Endothelial cell of umbilical vein (primary cell): ENCODE measurements around the gene DDX56. TPM values are rescaled to one million over a fixed set of nuclear protein-coding genes. Genes with fewer than 3 reads are reported as not detected.

Experiments
- BruUV-seq: library from RNA; stranded (reverse); fragments of 400-500 nt; replicated peaks from 2 replicates; lab custom pipeline; 2021; lab: Mats Ljungman, UMichigan
- CTCF ChIA-PET: fragments of 300-600, 350-600 bp; sonication (Branson Sonifier 250); formaldehyde crosslinking; loops from one replicate; lab custom pipeline; 2021; ENCODE audit warnings: antibody characterized with exemption, inconsistent platforms; lab: Charles Lee
- POLR2A ChIA-PET: fragments of 300-600, 350-600 bp; sonication (Branson Sonifier 250); formaldehyde crosslinking; loops from one replicate; lab custom pipeline; 2021; ENCODE audit warnings: antibody characterized with exemption, inconsistent platforms; lab: Charles Lee
- DNase-seq: peaks from one replicate; pipeline ENCODE4 v3.0.0-alpha.2; 2011; ENCODE audit warnings: low read depth, low spot score
- FAIRE-seq: peaks from 2 replicates; lab custom pipeline; 2011; peaks lifted over from hg19 to GRCh38; lab: Jason Lieb, UNC
- H2AFZ ChIP-seq: 2 replicates; pipeline ENCODE4 v1.6.0; 2012; ENCODE audit warnings: low read depth, low read length, control low read depth, inconsistent platforms
- H3K27ac ChIP-seq: 2 replicates; pipeline ENCODE4 v1.5.1; 2011; ENCODE audit warnings: low read depth, mild to moderate bottlenecking, control low read depth, low read length, moderate library complexity; ENCODE audit not compliant: insufficient read depth
- H3K27me3 ChIP-seq, 2 experiments: 2 replicates each; pipeline versions ENCODE4 v1.6.0 to v1.6.1; 2011; ENCODE audit warnings: low read length in 2 of 2, mixed read lengths in 1 of 2; ENCODE audit not compliant: control insufficient read depth in 2 of 2, insufficient read depth in 2 of 2
- H3K36me3 ChIP-seq, 2 experiments: 2 replicates in 1 of 2; 3 replicates in 1 of 2; pipeline ENCODE4 v1.5.1; 2011; ENCODE audit warnings: low read length in 2 of 2, mild to moderate bottlenecking in 1 of 2, moderate library complexity in 1 of 2; ENCODE audit not compliant: control insufficient read depth in 2 of 2, insufficient read depth in 2 of 2; ENCODE audit errors: extremely low read depth in 1 of 2
- H3K4me1 ChIP-seq: 3 replicates; pipeline ENCODE4 v1.5.1; 2011; ENCODE audit warnings: mild to moderate bottlenecking, low read length; ENCODE audit not compliant: control insufficient read depth, insufficient read depth; ENCODE audit errors: extremely low read depth
- H3K4me2 ChIP-seq: 2 replicates; pipeline ENCODE4 v1.6.1; 2011; ENCODE audit warnings: low read length, control low read depth, mixed read lengths; ENCODE audit not compliant: insufficient read depth
- H3K4me3 ChIP-seq, 3 experiments: fragments of 200-600 bp in 1 of 3; sonication (generic), shearing (Covaris generic) in 1 of 3; replicated peaks in 1 of 3; 2 replicates each; pipeline ENCODE4 v1.5.1; 2011 to 2016; ENCODE audit warnings: control low read depth in 3 of 3, low read length in 3 of 3, mild to moderate bottlenecking in 2 of 3, inconsistent platforms in 1 of 3, low read depth in 1 of 3, moderate library complexity in 1 of 3; ENCODE audit not compliant: insufficient read depth in 1 of 3
- H3K79me2 ChIP-seq: 2 replicates; pipeline ENCODE4 v1.6.0; 2012; ENCODE audit warnings: low read length, inconsistent platforms; ENCODE audit not compliant: control insufficient read depth, insufficient read depth
- H3K9ac ChIP-seq: replicated peaks from 2 replicates; pipeline ENCODE3; 2011; ENCODE audit warnings: low read length, control low read depth; ENCODE audit not compliant: insufficient read depth; ENCODE audit errors: extremely low read depth
- H3K9me1 ChIP-seq: replicated peaks from 3 replicates; pipeline ENCODE4 v1.6.0; 2011; ENCODE audit warnings: mild to moderate bottlenecking, low read length; ENCODE audit not compliant: control insufficient read depth, insufficient read depth; ENCODE audit errors: extremely low read depth
- H3K9me3 ChIP-seq: replicated peaks from 2 replicates; pipeline ENCODE4 v1.5.1; 2012; ENCODE audit warnings: low read length, inconsistent platforms; ENCODE audit not compliant: control insufficient read depth, insufficient read depth
- H4K20me1 ChIP-seq: replicated peaks from 2 replicates; pipeline ENCODE3; 2011; ENCODE audit warnings: mild to moderate bottlenecking, low read length; ENCODE audit not compliant: control insufficient read depth, insufficient read depth; ENCODE audit errors: extremely low read depth
- EZH2 ChIP-seq: IDR thresholded peaks from 2 replicates; pipeline ENCODE4 v1.6.1; 2012; ENCODE audit warnings: borderline replicate concordance, low read depth, mild to moderate bottlenecking, moderate library complexity, low read length, inconsistent platforms; ENCODE audit not compliant: severe bottlenecking
- FOS ChIP-seq: IDR thresholded peaks from 2 replicates; pipeline ENCODE4 v1.6.1; 2011; ENCODE audit warnings: mild to moderate bottlenecking, low read length, moderate library complexity, borderline replicate concordance; ENCODE audit not compliant: insufficient read depth
- GATA2 ChIP-seq: IDR thresholded peaks from 2 replicates; pipeline ENCODE4 v1.7.0; 2011; ENCODE audit warnings: low read depth, mild to moderate bottlenecking, moderate library complexity, mixed read lengths, low read length; ENCODE audit not compliant: insufficient read length, insufficient read depth
- JUN ChIP-seq: IDR thresholded peaks from 2 replicates; pipeline ENCODE4 v1.6.1; 2011; ENCODE audit warnings: borderline replicate concordance, low read depth; ENCODE audit not compliant: insufficient read length, insufficient read depth
- MYC ChIP-seq: IDR thresholded peaks from one replicate; pipeline ENCODE4 v1.6.1; 2011; ENCODE audit warnings: mild to moderate bottlenecking, low read depth, low read length
- POLR2A ChIP-seq: IDR thresholded peaks from 2 replicates; pipeline ENCODE4 v1.6.1; 2012; ENCODE audit warnings: low read depth, mild to moderate bottlenecking, control low read depth, low read length
- POLR2AphosphoS5 ChIP-seq: IDR thresholded peaks from 2 replicates; pipeline ENCODE4 v1.6.1; 2012; ENCODE audit warnings: low read depth, mild to moderate bottlenecking, control low read depth, low read length, moderate library complexity; ENCODE audit not compliant: insufficient read depth
- dilution Hi-C: fragments of 300-500 bp; cut with MboI; formaldehyde crosslinking; loops from one replicate; pipeline ENCODE4 v1.15.0; 2019; ENCODE audit warnings: low sequenced_read_pairs; ENCODE audit not compliant: extremely low pct_ligation_motif_present
- intact Hi-C: fragments of 100-400 bp; cut with micrococcal nuclease; formaldehyde crosslinking; loops from one replicate; pipeline ENCODE4 v1.10.0; 2022
- polyA plus RNA-seq, 4 experiments: library from polyadenylated mRNA; depleted of rRNA in 3 of 4; stranded (reverse) in 3 of 4; unstranded in 1 of 4; fragments of >200 nt; gene quantifications; 2 replicates each; pipeline versions ENCODE4 v1.2.1 to v1.2.3, GENCODE V29; 2011 to 2012; ENCODE audit warnings: missing spikeins in 1 of 4
- total RNA-seq: library from RNA; stranded (reverse); gene quantifications from 2 replicates; pipeline ENCODE4 v1.2.3, GENCODE V29; 2021
- TF ChIP-seq, protein P1 (sequence below), 2 donors: IDR thresholded peaks; 1 replicate in 1 of 2; 2 replicates in 1 of 2; pipeline ENCODE4 v1.5.1; 2011; ENCODE audit warnings: low read length in 2 of 2, mild to moderate bottlenecking in 2 of 2, moderate library complexity in 2 of 2, control low read depth in 1 of 2, inconsistent platforms in 1 of 2, low read depth in 1 of 2; ENCODE audit not compliant: insufficient read depth in 1 of 2; ENCODE audit errors: extremely low read depth in 1 of 2
- TF ChIP-seq, protein P2 (sequence below): IDR thresholded peaks from 2 replicates; pipeline ENCODE4 v1.6.1; 2011; ENCODE audit not compliant: insufficient read depth, insufficient read length

Gene DDX56
- total and polyA plus RNA-seq, 2 donors (not counting 3 experiments of a cell fraction or from before 2014, with no cell fraction given): 94.7 to 96.6 TPM

DNA sequence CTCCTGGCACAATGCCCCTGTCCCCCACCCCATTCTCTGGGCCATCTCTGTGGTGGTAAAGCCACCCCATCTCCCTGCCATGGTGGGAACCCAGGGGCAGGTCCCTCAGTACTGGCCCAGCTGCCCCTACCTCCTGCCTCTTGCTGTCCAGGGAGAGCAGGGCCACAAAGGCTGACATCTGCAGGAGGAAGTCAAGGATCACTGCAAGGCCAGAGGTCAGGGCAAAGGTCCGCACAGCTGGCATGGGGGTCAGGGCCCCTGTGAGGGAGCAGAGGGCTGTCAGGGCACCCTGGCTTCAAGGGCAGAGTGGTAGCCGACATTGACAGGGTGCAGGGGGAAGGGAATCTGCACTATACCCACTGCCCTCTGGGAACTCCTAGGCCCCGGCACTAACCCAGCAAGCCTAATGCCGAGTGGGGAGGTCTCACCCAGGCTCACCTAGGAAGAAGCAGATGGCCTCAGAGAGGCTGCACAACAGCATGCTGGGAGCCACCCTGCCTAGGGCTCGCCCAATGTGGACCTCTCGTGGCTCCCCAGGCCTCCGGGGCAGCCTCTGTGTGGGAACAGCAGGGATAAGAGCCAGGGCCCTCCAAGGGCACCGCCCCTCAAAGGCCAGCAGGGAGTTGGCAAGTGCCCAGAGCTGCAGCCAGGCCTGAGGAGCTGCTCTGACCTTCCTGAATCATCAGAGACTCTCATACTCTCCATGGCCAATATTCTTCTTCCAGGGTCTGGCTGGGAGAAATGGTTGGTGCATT is 40.2 kb downstream of the DDX56 start:
- Histone ChIP-seq H3K4me1 (no peaks in the 10 kb centered on the region), H4K20me1 (no peaks in the 10 kb centered on the region), H3K9ac (no peak overlapping the region), H3K4me2 (no peak overlapping the region), H2AFZ (no peak overlapping the region), H3K9me1 (no peaks in the 10 kb centered on the region), H3K79me2 (no peaks in the 10 kb centered on the region), H3K9me3 (no peaks in the 10 kb centered on the region), H3K4me3 (no peak overlapping the region), H3K36me3 (no peaks in the 10 kb centered on the region), H3K27ac (no peak overlapping the region), H3K27me3 (no peaks in the 10 kb centered on the region)
- dilution Hi-C loops: no loop called here
- TF ChIP-seq MYC (no peak), GATA2 (no peak), EZH2 (no peak), JUN (no peak), FOS (no peak), POLR2AphosphoS5 (no peak), POLR2A (no peak)
- TF ChIP-seq, protein P1, sequence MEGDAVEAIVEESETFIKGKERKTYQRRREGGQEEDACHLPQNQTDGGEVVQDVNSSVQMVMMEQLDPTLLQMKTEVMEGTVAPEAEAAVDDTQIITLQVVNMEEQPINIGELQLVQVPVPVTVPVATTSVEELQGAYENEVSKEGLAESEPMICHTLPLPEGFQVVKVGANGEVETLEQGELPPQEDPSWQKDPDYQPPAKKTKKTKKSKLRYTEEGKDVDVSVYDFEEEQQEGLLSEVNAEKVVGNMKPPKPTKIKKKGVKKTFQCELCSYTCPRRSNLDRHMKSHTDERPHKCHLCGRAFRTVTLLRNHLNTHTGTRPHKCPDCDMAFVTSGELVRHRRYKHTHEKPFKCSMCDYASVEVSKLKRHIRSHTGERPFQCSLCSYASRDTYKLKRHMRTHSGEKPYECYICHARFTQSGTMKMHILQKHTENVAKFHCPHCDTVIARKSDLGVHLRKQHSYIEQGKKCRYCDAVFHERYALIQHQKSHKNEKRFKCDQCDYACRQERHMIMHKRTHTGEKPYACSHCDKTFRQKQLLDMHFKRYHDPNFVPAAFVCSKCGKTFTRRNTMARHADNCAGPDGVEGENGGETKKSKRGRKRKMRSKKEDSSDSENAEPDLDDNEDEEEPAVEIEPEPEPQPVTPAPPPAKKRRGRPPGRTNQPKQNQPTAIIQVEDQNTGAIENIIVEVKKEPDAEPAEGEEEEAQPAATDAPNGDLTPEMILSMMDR (IDR thresholded peaks at IDR 0.05; ENCODE audit: extremely low read depth in 1 of 2, insufficient read depth in 1 of 2, low read depth in 1 of 2, low read length in 2 of 2): no peak
- TF ChIP-seq, protein P2, sequence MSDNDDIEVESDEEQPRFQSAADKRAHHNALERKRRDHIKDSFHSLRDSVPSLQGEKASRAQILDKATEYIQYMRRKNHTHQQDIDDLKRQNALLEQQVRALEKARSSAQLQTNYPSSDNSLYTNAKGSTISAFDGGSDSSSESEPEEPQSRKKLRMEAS: no peak
- DNase-seq (no peak), FAIRE-seq (no peak)
- BruUV-seq: no TSS peak
- CTCF ChIA-PET: interaction anchor here (1.3 to 2.0 kb wide), 3 partner anchors 8 to 185 kb away, joined by 3 to 17 read pairs (median 3); no protein-coding TSS in a partner anchor
- intact Hi-C loops: no loop called here
- POLR2A ChIA-PET: no interaction called here
